HS-5 (cell line): ENCODE results near the gene ZNF143.
"Not testable (repeated sequence)": the region's sequence is repeated elsewhere in the genome, so short reads cannot be mapped to it uniquely, and the experiment has no call there.

Experiments used
- DNase-seq: peaks from one replicate; pipeline ENCODE4 v3.0.0-alpha.2; 2012; ENCODE audit warnings: low read depth

ZNF143 gene

DNA sequence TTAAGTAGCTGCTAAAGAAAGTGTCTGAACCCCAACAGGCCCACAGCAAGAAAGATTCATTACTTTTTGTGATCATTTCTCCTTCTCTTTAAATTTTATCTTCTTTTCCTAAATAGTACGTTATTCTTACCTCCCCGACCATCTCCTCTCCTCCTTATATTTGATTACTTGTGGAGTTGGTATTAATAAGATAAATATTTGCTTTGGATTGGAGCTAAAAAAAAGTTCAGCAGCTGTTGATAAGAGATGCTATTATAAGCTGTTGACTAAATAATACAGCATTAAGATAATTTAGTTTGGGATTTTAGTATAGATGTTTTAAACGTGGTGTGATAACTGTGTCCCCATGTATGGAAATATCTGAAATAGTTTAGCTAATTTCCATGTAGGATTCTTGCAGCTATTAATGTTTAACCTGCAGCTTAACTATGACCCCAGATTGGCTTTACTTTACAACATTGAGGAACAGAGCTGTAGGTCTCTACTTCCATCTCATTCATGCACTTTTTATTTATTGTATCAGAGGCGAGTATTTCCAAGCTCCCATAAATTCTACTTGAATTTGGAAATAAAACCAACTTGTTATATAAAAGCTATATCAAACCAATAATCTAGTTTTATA, 37.8 kb downstream of the ZNF143 start:
- DNase-seq, result no peak

DNA sequence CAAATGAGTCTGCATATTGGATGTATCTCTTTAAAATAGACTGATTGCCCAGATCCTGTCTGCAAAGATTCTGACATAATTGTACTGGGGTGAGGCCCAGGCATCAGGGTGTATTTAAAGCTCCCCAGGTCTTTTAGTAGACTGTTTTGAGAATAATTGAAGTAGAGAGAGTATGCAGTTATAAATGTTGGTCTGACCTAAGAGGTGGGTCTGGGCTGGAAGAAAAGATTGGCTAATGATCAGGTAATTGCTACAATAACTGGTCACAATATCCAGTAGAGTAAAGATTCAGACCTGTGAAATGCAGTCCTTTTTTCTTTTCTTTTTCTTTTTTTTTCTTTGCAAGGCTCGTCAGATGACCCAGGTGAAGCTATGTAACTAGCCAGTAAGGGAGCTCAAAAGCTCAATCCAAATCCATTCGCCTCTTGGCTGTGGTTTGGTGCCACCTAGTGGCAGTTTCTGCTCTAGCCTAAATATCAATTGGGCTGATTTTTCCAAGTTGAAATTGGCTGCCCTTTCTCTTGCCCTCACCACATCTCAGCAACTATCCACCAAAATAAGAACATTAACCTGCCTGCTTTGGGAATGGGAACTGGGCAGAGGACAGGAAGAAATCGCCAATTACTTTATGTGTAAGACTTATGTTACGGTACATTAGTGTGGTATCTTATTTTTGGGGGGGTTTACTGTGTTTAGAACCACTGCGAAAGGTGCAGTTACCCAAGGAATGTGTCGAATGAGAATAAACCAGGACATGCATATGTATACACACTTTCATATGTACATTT, 45.9 kb downstream of the ZNF143 start:
- peak; percentile 60 for DNase-seq

DNA sequence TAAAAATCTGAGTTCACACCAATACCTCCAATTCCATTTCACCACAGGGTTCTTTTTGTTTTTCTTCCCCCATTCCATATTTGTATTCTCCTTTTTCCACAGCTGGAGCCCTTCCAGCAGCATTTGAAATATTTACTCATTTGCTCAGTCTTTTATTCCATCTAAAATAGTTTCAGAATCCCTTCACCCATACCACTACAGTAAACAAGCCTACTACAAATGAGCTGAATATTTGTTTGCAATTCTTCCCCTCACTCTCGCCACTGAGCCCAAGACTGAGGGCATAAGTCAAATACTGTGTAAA, 46.4 kb downstream of the ZNF143 start:
- no peak for DNase-seq

DNA sequence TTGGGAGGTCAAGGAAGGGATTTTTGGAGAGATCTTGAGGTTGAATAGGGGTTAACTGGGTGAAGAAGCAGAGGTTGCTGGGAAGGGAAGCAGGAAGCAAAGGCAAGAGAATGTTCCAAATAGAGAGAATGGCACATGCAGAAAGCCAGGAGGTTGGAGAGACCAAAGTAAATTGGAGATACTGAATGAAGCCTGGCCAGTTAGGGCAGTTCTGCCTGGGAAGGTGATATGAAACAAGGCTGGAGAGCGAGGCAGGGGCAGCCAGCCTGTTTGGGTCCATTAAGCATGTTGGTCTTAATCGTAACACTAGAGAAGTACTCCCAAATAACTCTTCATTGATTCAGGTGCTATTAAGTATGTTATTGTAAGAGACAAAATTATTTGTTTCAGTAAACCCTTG, 48.2 kb downstream of the ZNF143 start:
- no peak for DNase-seq

- no peak for DNase-seq
Measured at GRCh38 chr11:9512370-9513019, 51.7 kb downstream of the ZNF143 start.

- not testable (repeated sequence) for DNase-seq
Measured at GRCh38 chr11:9514576-9514975, 53.8 kb downstream of the ZNF143 start.

DNA sequence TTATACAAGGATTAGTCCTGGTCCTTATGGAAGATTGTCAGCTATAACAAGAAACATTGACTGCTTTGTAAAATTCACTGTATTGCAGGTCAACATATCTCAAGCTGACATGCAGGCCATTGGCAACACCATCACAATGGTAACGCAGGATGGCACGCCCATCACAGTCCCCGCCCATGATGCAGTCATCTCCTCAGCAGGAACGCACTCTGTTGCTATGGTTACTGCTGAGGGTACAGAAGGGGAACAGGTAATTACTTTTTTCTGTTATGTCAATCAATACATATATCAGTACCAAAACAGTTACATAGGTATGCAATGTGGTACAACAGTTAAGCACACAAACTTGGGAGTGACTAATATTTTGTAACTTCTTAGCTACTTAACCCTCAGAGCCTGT, 55.3 kb downstream of the ZNF143 start:
- no peak for DNase-seq

DNA sequence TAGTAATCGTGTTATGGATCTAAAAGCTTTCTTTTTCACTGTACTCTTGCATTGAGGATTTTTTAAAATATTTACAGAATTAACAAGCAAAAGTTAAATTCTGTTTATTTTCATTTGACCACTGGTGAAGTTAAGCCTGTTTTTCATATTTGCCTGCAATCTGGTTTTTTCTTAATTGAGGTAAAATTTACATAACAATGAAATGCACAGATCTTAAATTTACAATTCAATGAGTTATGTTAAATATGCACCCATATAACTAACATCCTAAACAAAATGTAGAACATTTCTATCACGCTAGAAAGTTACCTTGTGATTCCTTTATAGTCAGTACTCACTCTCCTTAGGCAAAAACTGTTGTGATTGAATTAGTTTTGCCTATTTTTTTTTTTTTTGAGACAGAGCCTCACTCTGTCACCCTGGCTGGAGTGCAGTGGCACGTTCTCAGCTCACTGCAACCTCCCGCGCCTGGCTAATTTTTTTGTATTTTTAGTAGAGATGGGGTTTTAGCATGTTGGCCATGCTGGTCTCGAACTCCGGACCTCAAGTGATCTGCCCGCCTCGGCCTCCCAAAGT, 58.1 kb downstream of the ZNF143 start:
- DNase-seq, result no peak

DNA sequence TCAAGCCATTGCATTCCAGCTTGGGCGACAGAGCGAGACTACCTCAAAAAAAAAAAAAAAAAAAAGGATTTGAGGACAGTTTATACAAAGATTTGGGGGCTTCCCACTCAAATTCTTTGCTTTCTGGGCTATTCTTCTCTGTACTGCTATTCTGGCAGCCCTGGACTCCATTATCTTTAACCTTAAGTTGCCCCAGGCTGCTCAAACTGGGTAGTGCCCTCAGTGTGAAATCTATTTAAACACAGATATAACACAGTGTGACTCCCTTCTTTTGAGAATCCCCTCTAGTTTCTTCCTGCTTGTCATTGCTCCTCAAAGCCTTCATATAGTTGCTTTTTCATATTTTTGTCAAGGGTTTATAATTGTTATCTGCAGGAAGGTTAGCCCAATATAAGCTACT, 63.2 kb downstream of the ZNF143 start:
- DNase-seq, result no peak

GRCh38 chr11:9525116-9525515, 64.3 kb downstream of the ZNF143 start:
- no peak for DNase-seq

- DNase-seq, result no peak
Measured at GRCh38 chr11:9527481-9528135, 66.8 kb downstream of the ZNF143 start.

DNA sequence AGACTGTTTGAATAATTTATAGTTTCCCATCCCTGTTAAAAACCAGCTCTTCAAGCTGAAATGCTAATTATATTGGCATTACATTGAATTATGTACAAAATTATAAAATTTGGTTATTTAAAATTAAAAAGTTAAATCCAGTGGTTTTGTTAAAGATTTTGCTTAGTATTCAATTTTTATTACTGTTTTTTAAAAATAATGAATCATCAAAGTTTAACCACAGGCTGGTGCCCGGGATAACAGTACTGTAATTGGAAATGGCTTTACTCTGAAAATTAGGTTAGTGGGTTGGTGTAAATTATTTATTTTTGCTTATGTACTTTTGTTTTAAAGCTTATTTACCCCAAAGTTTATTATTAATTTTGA, 67.3 kb downstream of the ZNF143 start:
- DNase-seq, result no peak

- no peak for DNase-seq
Measured at GRCh38 chr11:9528573-9529333, 67.9 kb downstream of the ZNF143 start.

- no peak for DNase-seq
Measured at GRCh38 chr11:9529334-9529650, 68.5 kb downstream of the ZNF143 start.

DNA sequence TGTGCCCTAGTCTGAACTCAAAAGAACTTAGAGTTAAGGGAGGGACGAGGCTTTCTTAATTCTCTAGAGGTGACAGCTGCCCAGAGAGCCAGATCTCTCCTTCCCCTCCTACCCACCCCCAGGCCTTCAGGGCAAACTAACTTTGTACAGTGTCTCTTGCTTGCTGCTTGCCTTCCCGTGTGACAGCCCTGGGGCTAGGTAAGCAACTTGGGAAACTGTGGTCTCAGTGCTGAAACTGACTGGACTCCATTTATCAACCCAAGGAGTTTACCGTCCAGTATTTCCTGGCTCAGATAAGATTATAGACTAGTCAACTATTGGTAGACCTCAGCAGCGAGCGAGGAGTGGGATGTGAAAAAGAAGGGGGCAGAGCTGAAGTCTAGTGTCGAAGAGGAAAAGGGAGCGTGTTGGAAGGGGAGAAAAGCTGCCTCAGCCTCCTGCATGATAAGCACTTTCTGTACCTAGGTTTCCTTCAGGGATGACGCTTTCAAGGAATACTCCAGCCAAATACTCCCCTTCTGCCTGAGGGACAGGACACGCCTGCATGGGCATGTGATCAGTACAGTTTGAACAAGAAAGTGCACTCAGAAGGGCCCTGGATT, 69.3 kb downstream of the ZNF143 start:
- DNase-seq, result no peak

DNA sequence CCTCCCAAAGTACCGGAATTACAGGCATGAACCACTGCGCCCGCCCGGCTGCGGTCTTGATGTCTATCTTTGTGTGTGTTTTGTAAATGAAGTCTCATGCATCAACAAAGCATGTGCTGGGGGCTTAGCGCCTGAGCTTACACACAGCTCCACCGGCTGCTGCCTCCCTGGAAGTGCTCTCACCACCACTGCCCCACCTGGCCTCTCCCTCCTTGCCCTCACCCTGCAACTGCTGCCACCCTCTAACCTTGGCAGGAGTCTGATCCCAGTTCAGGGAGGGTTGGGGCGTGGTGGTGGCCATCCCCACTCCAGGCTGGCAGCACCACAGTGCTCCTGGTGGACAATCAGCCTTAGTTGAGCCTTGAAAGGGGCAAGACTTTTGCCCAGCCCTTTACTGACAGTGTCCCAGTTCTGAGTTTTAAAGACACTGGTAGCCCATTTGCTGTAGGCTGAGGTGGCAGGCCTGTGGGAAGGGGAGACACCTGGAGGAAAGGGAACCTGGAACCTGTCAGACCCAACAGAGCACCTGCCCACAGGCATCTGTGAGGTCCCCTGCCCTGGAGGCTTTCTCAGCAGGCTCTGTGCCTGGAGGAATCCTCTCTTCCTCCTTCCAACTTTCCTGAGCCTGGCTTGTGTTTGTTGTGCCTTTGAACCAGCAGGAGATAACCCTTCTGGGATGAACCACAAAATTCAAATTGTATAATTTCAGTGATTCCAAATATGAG, 70.3 kb downstream of the ZNF143 start:
- no peak for DNase-seq

GRCh38 chr11:9533058-9533457, 72.2 kb downstream of the ZNF143 start:
- DNase-seq, result no peak

- DNase-seq, result no peak
Measured at GRCh38 chr11:9533736-9534473, 73.1 kb downstream of the ZNF143 start.

- no peak for DNase-seq
Measured at GRCh38 chr11:9535189-9535781, 74.5 kb downstream of the ZNF143 start.

DNA sequence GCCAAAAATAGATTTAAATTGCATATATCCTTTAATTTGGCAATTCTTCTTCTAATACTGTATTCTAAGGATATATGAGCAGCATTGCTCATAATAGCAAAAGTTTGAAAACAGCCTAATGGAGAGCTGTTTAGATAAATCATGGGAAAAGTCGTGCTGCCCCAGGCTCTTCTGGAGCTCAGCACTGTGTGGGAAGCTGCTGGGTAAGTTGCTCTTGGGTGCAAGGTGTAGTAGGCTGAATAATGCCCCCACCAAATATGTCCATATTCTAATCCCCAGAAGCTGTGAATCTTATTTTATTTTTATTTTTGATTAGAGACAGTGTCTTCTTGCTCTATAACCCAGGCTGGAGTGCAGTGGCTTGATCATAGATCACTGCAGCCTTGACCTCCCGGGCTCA, 77.7 kb downstream of the ZNF143 start:
- DNase-seq, result no peak
